ENCODE measurements around the gene FBXO31. TPM values are rescaled to one million over a fixed set of nuclear protein-coding genes. Genes with fewer than 3 reads are reported as not detected.
A peak's percentile ranks its signal among the peaks of the same experiment; 100 is the strongest.

FBXO31 gene
- total and polyA plus RNA-seq, 2 of the 13 experiments (the other 11 are each of a cell fraction or from before 2014, with no cell fraction given) = 92.4 to 101 TPM

DNA sequence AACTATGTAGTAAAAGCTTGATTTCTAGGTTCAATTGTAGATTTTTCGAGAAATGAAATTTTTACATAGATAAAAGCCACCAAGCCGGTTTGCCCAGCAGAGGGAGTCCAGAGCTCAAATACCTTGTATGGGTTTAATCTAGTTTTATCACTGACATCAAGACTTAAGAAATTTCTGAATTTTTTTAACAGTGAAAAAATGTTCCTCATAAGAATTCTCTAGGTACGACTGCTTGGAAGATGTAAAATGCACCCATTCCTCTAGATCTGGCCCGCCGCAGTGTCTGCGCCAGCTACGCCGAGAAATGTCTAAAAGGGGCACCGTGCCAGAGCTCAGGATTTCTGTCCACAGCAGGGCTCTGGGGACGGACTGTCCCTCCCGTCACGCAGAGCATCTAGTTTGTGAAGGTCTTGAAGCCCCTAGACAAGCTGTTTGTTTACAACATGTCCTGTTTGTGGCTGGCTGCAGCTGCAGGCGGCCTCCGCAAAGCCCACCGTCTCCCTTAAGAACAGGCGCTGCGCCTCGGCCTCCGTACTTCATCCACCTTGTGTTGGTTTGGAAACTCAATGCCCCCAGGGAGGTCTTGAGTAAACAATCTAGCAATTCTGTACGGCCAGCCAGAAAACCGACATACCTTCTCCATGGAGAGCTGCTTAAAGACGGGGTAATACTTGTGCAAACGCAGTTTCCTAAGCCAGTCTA is 33.4 kb upstream of the FBXO31 start:
- POLR2A ChIA-PET = no interaction called here
- peak; percentile 76 for FAIRE-seq
- TF ChIP-seq HDAC2 (CRISPR knock-in tag; IDR thresholded peaks at IDR 0.05) (no peak), MAFG (CRISPR knock-in tag; IDR thresholded peaks at IDR 0.05) (no peak), RCOR2 (CRISPR knock-in tag; IDR thresholded peaks at IDR 0.05) (no peak), ZFP36L2 (CRISPR knock-in tag; IDR thresholded peaks at IDR 0.05) (no peak), ZMYM2 (CRISPR knock-in tag; IDR thresholded peaks at IDR 0.05) (no peak), MXI1 (IDR thresholded peaks at IDR 0.05; ENCODE audit: borderline replicate concordance, low read depth, low read length) (no peak), ZNF367 (CRISPR knock-in tag; IDR thresholded peaks at IDR 0.05; ENCODE audit: borderline replicate concordance) (no peak)
- TF ChIP-seq, protein P1, sequence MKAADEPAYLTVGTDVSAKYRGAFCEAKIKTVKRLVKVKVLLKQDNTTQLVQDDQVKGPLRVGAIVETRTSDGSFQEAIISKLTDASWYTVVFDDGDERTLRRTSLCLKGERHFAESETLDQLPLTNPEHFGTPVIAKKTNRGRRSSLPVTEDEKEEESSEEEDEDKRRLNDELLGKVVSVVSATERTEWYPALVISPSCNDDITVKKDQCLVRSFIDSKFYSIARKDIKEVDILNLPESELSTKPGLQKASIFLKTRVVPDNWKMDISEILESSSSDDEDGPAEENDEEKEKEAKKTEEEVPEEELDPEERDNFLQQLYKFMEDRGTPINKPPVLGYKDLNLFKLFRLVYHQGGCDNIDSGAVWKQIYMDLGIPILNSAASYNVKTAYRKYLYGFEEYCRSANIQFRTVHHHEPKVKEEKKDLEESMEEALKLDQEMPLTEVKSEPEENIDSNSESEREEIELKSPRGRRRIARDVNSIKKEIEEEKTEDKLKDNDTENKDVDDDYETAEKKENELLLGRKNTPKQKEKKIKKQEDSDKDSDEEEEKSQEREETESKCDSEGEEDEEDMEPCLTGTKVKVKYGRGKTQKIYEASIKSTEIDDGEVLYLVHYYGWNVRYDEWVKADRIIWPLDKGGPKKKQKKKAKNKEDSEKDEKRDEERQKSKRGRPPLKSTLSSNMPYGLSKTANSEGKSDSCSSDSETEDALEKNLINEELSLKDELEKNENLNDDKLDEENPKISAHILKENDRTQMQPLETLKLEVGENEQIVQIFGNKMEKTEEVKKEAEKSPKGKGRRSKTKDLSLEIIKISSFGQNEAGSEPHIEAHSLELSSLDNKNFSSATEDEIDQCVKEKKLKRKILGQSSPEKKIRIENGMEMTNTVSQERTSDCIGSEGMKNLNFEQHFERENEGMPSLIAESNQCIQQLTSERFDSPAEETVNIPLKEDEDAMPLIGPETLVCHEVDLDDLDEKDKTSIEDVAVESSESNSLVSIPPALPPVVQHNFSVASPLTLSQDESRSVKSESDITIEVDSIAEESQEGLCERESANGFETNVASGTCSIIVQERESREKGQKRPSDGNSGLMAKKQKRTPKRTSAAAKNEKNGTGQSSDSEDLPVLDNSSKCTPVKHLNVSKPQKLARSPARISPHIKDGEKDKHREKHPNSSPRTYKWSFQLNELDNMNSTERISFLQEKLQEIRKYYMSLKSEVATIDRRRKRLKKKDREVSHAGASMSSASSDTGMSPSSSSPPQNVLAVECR (CRISPR knock-in tag; IDR thresholded peaks at IDR 0.05; ENCODE audit: borderline replicate concordance) = no peak
- TF ChIP-seq, protein P2, sequence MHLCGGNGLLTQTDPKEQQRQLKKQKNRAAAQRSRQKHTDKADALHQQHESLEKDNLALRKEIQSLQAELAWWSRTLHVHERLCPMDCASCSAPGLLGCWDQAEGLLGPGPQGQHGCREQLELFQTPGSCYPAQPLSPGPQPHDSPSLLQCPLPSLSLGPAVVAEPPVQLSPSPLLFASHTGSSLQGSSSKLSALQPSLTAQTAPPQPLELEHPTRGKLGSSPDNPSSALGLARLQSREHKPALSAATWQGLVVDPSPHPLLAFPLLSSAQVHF (CRISPR knock-in tag; IDR thresholded peaks at IDR 0.05) = no peak
- TF ChIP-seq, protein P3, sequence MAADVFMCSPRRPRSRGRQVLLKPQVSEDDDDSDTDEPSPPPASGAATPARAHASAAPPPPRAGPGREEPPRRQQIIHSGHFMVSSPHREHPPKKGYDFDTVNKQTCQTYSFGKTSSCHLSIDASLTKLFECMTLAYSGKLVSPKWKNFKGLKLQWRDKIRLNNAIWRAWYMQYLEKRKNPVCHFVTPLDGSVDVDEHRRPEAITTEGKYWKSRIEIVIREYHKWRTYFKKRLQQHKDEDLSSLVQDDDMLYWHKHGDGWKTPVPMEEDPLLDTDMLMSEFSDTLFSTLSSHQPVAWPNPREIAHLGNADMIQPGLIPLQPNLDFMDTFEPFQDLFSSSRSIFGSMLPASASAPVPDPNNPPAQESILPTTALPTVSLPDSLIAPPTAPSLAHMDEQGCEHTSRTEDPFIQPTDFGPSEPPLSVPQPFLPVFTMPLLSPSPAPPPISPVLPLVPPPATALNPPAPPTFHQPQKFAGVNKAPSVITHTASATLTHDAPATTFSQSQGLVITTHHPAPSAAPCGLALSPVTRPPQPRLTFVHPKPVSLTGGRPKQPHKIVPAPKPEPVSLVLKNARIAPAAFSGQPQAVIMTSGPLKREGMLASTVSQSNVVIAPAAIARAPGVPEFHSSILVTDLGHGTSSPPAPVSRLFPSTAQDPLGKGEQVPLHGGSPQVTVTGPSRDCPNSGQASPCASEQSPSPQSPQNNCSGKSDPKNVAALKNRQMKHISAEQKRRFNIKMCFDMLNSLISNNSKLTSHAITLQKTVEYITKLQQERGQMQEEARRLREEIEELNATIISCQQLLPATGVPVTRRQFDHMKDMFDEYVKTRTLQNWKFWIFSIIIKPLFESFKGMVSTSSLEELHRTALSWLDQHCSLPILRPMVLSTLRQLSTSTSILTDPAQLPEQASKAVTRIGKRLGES (CRISPR knock-in tag; IDR thresholded peaks at IDR 0.05; ENCODE audit: borderline replicate concordance) = no peak
- TF ChIP-seq, protein P4, sequence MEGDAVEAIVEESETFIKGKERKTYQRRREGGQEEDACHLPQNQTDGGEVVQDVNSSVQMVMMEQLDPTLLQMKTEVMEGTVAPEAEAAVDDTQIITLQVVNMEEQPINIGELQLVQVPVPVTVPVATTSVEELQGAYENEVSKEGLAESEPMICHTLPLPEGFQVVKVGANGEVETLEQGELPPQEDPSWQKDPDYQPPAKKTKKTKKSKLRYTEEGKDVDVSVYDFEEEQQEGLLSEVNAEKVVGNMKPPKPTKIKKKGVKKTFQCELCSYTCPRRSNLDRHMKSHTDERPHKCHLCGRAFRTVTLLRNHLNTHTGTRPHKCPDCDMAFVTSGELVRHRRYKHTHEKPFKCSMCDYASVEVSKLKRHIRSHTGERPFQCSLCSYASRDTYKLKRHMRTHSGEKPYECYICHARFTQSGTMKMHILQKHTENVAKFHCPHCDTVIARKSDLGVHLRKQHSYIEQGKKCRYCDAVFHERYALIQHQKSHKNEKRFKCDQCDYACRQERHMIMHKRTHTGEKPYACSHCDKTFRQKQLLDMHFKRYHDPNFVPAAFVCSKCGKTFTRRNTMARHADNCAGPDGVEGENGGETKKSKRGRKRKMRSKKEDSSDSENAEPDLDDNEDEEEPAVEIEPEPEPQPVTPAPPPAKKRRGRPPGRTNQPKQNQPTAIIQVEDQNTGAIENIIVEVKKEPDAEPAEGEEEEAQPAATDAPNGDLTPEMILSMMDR (CRISPR knock-in tag; IDR thresholded peaks at IDR 0.05) = peak; percentile 26; the same call in 1 of the 2 replicates
- TF ChIP-seq, protein P5, sequence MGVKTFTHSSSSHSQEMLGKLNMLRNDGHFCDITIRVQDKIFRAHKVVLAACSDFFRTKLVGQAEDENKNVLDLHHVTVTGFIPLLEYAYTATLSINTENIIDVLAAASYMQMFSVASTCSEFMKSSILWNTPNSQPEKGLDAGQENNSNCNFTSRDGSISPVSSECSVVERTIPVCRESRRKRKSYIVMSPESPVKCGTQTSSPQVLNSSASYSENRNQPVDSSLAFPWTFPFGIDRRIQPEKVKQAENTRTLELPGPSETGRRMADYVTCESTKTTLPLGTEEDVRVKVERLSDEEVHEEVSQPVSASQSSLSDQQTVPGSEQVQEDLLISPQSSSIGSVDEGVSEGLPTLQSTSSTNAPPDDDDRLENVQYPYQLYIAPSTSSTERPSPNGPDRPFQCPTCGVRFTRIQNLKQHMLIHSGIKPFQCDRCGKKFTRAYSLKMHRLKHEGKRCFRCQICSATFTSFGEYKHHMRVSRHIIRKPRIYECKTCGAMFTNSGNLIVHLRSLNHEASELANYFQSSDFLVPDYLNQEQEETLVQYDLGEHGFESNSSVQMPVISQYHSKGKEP (CRISPR knock-in tag; IDR thresholded peaks at IDR 0.05) = no peak

More for the DNA sequence above, 33.4 kb upstream of the FBXO31 start:
- Histone ChIP-seq H3K4me2 (ENCODE audit: low read depth, low read length) (no peak overlapping the region), H3K9me3 (ENCODE audit: low read length) (no peaks in the 10 kb centered on the region), H3K27ac (ENCODE audit: extremely low read length, insufficient read depth, low read length) (no peak overlapping the region), H3K9ac (ENCODE audit: insufficient read depth, low read depth, low read length) (no peak overlapping the region), H4K20me1 (ENCODE audit: insufficient read depth, low read length) (no peaks in the 10 kb centered on the region; the same call in 1 of the 2 replicates), H3K79me2 (ENCODE audit: insufficient read depth, low read length) (no peaks in the 10 kb centered on the region), H2AFZ (ENCODE audit: low read length) (no peak overlapping the region), H3K27me3 (ENCODE audit: control insufficient read depth in 1 of 2, insufficient read depth in 2 of 2, low read length in 2 of 2) (no peaks in the 10 kb centered on the region), H3K36me3 (replicated peaks in 1 of 2; ENCODE audit: control insufficient read depth in 1 of 2, insufficient read depth in 2 of 2, low read length in 2 of 2) (peaks cover 58 to 79% of the 10 kb centered on the region in 2 experiments), H3K4me1 (ENCODE audit: insufficient read depth, low read length) (no peaks in the 10 kb centered on the region), H3K4me3 (replicated peaks in 1 of 3; ENCODE audit: insufficient read depth in 1 of 3, low read depth in 2 of 3, low read length in 3 of 3) (no peak overlapping the region)
- ATAC-seq = no peak
- BruUV-seq (replicated peaks) = no TSS peak
- DNase-seq (ENCODE audit: low spot score) = peak; percentile 29
- intact Hi-C loops (cut with micrococcal nuclease; ENCODE audit: unreplicated experiment) (loop anchor here (1.0 kb wide), 1 partner anchor 219 kb away; no protein-coding TSS in a partner anchor), in situ Hi-C loops (cut with HindIII; ENCODE audit: extremely low pct_ligation_motif_present, low pct_unique_long_range_greater_than_20kb) (no loop called here)
- CTCF ChIA-PET (ENCODE audit: low intra/inter-chr PET ratio, low total read pairs) = interaction anchor here (0.9 to 1.8 kb wide), 2 partner anchors 126 to 219 kb away, joined by 3 to 11 read pairs; no protein-coding TSS in a partner anchor
- WGBS (ENCODE audit: low lambda C conversion rate) = 91% methylated on average over 22 of the region's 23 CpGs

Data from HepG2 (cell line).